Right lobe of liver (tissue), 6 donors: ENCODE measurements around the gene THAP8. TPM values are rescaled to one million over a fixed set of nuclear protein-coding genes. Genes with fewer than 3 reads are reported as not detected.

Experiments used
- ATAC-seq, 4 donors: fragments of 200-7000 bp; cut with Tn5 transposase; one replicate each; pipeline ENCODE4 v1.9.1; 2020; ENCODE audit warnings: mild to moderate bottlenecking in 4 of 4, moderate library complexity in 4 of 4
- DNase-seq, 3 donors: peaks; one replicate each; pipeline ENCODE4 v3.0.0-alpha.2; 2020
- H3K27ac ChIP-seq, 3 donors: fragments of 200-600 bp; one replicate each; pipeline ENCODE4 v1.8.0; 2022
- H3K27me3 ChIP-seq, 2 donors: fragments of 200-600 bp; one replicate each; pipeline ENCODE4 v1.8.0; 2022
- H3K36me3 ChIP-seq, 4 donors: fragments of 200-600 bp; sonication (generic) in 1 of 4; one replicate each; pipeline versions ENCODE4 v1.5.1 to v1.8.0; 2017 to 2022; ENCODE audit warnings: control low read depth in 1 of 4
- H3K4me1 ChIP-seq, 4 donors: fragments of 200-600 bp; sonication (generic) in 1 of 4; one replicate each; pipeline versions ENCODE4 v1.5.1 to v1.8.0; 2017 to 2022; ENCODE audit warnings: control low read depth in 1 of 4
- H3K4me3 ChIP-seq, 3 donors: fragments of 200-600 bp; one replicate each; pipeline ENCODE4 v1.8.0; 2022
- H3K9me3 ChIP-seq, 4 donors: fragments of 200-600 bp; sonication (generic) in 1 of 4; one replicate each; pipeline versions ENCODE4 v1.5.1 to v1.8.0; 2017 to 2022; ENCODE audit warnings: control low read depth in 1 of 4
- CTCF ChIP-seq, 4 donors: fragments of 200-600 bp in 3 of 4; fragments of 450-650 bp in 1 of 4; IDR thresholded peaks; one replicate each; pipeline versions ENCODE4 v1.5.1 to v1.8.0; 2016 to 2022; ENCODE audit warnings: antibody characterized with exemption in 4 of 4, mild to moderate bottlenecking in 2 of 4
- POLR2A ChIP-seq: fragments of 450-650 bp; IDR thresholded peaks from one replicate; pipeline ENCODE4 v1.6.1; 2017; ENCODE audit warnings: antibody characterized with exemption, mild to moderate bottlenecking
- WGBS: methylation state at CpG from one replicate; pipeline ENCODE4 v1.1.6; 2018; ENCODE audit warnings: low coverage, low lambda C conversion rate; ENCODE audit not compliant: insufficient coverage; ENCODE audit errors: missing lambda C conversion rate; 5-methylcytosine and 5-hydroxymethylcytosine counted together
- intact Hi-C, 2 donors: fragments of 100-400 bp; cut with DNase I; formaldehyde crosslinking; loops; one replicate each; pipeline versions ENCODE4 v1.11.2 to v1.14.1; 2022
- total RNA-seq, 6 experiments: library from RNA; depleted of rRNA in 2 of 6; stranded (reverse); fragments of >200 nt in 2 of 6; fragmentation: NEBNext Ultra II Directional in 3 of 6; extraction: Animal tissue kit (Norgen Biotek cat#: 25700) in 3 of 6; gene quantifications; one replicate each; pipeline versions ENCODE4 v1.1.0 to v1.2.4, GENCODE V29; 2016 to 2023
- donor health status: DM: no; HTN: yes; CAD: no.
- donor health status: DM: no; HTN: no; CAD: no.
- donor health status: DM: no; HTN: no; CAD: no.
- donor health status: DM: no; HTN: yes; CAD: no.
- donor health status: DM: no; HTN: yes; CAD: no.

THAP8 gene
- total RNA-seq, 6 experiments from 2014 or later: 2.5 to 9.0 (median 4.2) TPM

DNA sequence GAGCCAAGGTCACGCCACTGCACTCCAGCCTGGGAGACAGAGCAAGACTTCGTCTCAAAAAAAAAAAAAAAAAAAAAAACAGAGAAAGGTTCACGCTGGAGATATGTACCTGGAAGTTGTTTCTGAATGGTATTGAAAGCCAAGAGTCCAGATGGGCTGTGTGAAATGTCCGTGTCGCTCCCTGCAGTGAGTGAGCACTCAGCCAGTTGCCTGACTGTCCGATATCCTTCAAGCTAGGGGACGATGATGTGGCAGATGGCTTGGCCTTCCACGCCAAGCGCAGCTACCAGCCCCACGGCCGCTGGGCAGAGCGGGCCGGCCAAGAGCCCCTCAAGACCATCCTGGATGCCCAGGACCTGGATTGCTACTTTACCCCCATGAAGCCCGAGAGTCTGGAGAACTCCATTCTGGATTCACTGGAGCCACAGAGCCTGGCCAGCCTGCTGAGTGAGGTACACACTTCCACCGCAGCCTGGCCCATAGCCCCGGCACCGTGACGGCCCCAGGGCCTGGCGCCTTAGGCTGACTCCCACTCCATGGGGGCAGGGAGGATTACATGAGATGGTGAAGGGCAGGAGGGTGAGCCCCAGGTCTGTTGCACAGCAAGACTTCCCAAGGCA, 45.2 kb upstream of the THAP8 start:
- no peaks in the 10 kb centered on the region for H3K4me1 ChIP-seq
- H3K27me3 ChIP-seq: no peaks in the 10 kb centered on the region
- H3K36me3 ChIP-seq: no peaks in the 10 kb centered on the region
- intact Hi-C loops: no loop called here
- no peak overlapping the region for H3K4me3 ChIP-seq
- H3K27ac ChIP-seq: no peak overlapping the region
- no peak for ATAC-seq
- TF ChIP-seq POLR2A: no peak
- no peaks in the 10 kb centered on the region for H3K9me3 ChIP-seq
- 83% methylated on average over 7 of the region's 19 CpGs for WGBS
- no peak for DNase-seq

DNA sequence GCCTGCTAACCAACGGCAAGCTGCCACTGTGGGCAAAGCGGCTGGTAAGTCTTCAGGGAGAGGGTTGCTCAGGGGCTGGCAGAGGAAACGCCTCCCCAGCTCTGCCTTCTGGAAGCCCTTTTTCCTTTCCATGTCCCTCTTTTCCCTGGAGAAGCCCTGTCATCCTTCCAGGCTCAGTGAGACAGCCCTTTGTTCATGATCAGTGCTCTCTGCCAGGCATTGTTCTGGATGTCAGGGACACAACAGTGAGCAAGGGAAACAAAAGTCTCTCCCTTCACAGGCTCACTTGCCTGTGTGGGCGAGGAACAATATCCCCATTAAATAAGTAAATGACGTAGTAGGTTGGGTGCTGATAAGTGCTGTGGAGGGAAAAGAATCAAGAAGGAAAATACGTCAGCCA, 43.0 kb upstream of the THAP8 start:
- H3K4me3 ChIP-seq: no peak overlapping the region
- ATAC-seq (no peak), DNase-seq (no peak)
- no peaks in the 10 kb centered on the region for H3K27me3 ChIP-seq
- H3K27ac ChIP-seq: no peak overlapping the region
- no peaks in the 10 kb centered on the region for H3K36me3 ChIP-seq
- WGBS: 96% methylated on average over 5 of the region's 6 CpGs
- H3K4me1 ChIP-seq: no peaks in the 10 kb centered on the region
- no peaks in the 10 kb centered on the region for H3K9me3 ChIP-seq
- TF ChIP-seq CTCF (IDR thresholded peaks at IDR 0.05): no peak
- no peak for TF ChIP-seq POLR2A
- intact Hi-C loops: no loop called here

- Histone ChIP-seq H3K4me1 (no peaks in the 10 kb centered on the region), H3K27me3 (no peaks in the 10 kb centered on the region), H3K9me3 (no peaks in the 10 kb centered on the region), H3K27ac (no peak overlapping the region), H3K36me3 (no peaks in the 10 kb centered on the region), H3K4me3 (no peak overlapping the region)
- 74% methylated on average over 6 of the region's 6 CpGs for WGBS
- intact Hi-C loops: no loop called here
- TF ChIP-seq POLR2A (no peak), CTCF (IDR thresholded peaks at IDR 0.05) (no peak)
- ATAC-seq: no peak
- DNase-seq: no peak
These were observed 39.6 kb upstream of the THAP8 start for GRCh38 chr19:36093687-36094086.

DNA sequence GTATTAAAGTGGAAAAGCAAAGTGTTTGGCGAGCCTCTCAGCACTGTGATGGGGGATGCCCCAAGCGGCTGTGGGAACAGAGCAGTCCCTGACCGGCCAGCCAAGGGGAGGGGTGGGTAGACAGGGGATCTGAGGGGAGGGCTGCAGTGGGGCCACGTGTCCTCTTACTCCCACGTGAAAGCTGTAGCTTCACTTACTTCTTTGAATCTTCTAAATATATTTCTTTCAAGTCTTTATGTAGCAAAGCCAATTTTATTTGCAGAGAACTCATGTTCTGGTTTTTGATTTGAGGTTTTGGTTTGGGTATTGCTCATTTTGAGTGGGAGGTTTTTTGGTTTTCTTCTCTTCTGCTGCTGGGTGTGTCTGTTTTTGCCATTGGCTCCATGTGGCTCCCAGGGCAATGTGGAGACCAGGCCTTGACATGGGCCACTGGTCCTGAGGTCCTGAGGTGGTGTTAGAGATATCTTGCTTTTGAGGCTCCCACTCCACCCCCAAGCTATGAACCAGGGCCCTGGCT, 39.1 kb upstream of the THAP8 start:
- WGBS: 67% methylated on average over 1 of the region's 5 CpGs
- Histone ChIP-seq H3K9me3 (no peaks in the 10 kb centered on the region), H3K4me3 (no peak overlapping the region), H3K36me3 (no peaks in the 10 kb centered on the region), H3K27me3 (no peaks in the 10 kb centered on the region), H3K27ac (no peak overlapping the region), H3K4me1 (no peaks in the 10 kb centered on the region)
- TF ChIP-seq POLR2A (no peak), CTCF (IDR thresholded peaks at IDR 0.05) (no peak)
- DNase-seq (no peak), ATAC-seq (no peak)
- intact Hi-C loops: no loop called here

- H3K4me3 ChIP-seq: no peak overlapping the region
- H3K4me1 ChIP-seq: no peaks in the 10 kb centered on the region
- no peaks in the 10 kb centered on the region for H3K27me3 ChIP-seq
- ATAC-seq (no peak), DNase-seq (peak in 1 of 3 donors; percentile 45)
- H3K9me3 ChIP-seq: no peaks in the 10 kb centered on the region
- H3K36me3 ChIP-seq: no peaks in the 10 kb centered on the region
- no peak for TF ChIP-seq POLR2A
- TF ChIP-seq CTCF (IDR thresholded peaks at IDR 0.05): no peak
- intact Hi-C loops: no loop called here
- WGBS: 100% methylated on average over 1 of the region's 7 CpGs
- no peak overlapping the region for H3K27ac ChIP-seq
These were observed 38.5 kb upstream of the THAP8 start for GRCh38 chr19:36092566-36092965.
